Fibroblast of skin of back (primary cell): ENCODE data around the gene EPS8L1.
"Not testable (repeated sequence)": the region's sequence is repeated elsewhere in the genome, so short reads cannot be mapped to it uniquely, and the experiment has no call there.

Experiments
- DNase-seq: peaks from one replicate; pipeline ENCODE4 v3.0.0-alpha.2; 2013

EPS8L1 gene

DNA sequence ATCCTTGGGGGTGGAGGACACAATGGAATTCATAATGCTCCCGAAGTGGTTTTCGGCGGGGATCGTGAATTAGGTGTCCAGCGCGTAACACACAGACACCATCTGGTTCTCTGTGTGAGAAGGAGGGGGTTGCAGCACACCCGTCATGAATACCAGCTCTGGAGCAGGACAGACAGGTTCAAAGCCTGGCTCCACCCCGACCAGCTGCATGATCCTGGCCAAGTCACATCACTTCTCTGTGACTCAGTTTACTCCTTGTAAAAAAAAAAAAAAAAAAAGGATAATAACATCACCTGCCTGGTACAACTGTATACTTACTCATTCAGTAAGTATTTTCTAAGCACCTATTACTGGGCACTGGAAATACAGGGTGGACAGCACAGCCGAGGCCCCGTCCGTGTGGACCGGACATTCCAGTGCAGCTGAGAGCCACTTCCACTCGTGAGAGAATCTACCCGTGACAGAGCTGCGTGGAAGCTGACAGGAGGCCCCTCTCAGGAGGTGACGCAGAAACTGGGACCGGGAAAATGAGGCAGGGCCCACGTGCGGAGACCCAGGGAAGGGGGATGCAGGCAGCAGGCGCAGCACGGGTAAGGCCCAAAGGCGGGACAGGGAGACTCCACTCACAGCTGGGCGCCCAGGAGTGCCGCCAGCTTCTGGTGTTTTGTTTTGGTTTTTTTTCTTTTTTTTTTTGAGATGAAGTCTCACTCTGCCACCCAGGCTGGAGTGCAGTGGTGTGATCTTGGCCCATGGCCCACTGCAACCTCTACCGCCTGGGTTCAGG is 24.7 kb upstream of the EPS8L1 start:
- DNase-seq: no peak

- no peak for DNase-seq
Measured at GRCh38 chr19:55053735-55054134, 21.9 kb upstream of the EPS8L1 start.

DNA sequence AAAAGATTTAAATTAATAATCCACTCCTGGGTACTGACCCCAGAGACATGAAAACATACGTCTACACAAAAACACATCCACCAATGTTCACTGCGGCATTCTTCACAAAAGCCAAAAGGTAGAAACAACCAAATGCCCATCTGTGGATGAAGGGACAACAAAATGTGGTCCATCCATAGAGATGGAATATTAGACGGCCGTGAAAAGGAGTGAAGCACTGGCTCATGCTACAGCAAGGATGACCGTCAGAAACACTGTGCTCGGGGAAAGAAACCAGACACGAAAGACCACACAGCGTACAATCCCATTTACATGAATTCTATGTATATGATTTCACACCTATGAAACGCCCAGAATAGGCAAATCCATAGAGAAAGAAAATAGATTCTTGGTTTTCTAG is 18.8 kb upstream of the EPS8L1 start:
- DNase-seq: no peak

DNA sequence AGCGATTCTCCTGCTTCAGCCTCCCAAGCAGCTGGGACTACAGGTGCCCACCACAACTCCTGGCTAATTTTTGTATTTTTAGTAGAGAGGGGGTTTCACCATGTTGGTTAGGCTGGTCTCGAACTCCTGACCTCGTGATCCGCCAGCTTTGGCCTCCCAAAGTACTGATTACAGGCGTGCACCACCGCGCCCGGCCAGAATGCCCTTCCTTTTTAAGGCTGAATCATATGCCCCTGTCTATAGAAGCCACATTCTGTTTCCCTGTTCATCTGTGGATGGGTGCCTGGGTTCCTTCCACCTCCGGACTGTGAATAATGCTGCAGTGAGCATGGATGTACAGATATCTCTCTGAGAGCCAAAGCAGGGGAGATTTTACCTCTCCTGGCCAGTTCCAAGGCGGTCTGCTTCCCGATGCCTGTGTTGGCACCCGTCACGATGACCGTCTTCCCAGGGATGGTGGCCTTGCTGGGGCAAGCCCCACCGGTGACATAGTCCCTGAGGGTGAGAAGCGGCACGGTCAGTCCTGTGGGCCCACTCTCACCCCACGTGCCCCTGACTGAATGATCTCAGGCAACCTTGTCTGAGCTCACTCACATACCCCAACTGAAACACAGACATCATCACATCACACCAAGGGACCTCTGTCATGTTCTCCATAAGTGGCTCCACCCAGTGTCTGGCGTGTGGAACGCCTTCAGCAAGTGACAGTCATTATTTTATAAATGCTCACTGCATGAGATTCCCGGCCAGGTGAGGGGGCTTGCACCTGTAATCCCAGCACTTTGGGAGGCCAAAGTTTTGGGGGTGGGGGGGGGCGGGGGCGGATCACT is 16.7 kb upstream of the EPS8L1 start:
- DNase-seq: no peak

DNA sequence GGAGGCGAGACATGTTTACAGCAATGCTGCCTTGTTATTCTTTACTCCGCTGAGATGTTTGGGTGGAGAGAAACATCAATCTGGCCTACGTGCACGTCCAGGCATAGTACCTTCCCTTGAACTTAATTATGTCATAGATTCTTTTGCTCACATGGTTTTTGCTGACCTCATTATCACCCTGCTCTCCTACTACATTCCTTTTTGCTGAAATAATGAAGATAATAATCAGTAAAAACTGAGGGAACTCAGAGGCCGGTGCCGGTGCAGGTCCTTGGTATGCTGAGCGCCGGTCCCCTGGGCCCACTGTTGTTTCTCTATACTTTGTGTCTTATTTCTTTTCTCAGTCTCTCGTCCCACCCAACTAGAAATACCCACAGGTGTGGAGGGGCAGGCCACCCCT is 15.4 kb upstream of the EPS8L1 start:
- not testable (repeated sequence) for DNase-seq

DNA sequence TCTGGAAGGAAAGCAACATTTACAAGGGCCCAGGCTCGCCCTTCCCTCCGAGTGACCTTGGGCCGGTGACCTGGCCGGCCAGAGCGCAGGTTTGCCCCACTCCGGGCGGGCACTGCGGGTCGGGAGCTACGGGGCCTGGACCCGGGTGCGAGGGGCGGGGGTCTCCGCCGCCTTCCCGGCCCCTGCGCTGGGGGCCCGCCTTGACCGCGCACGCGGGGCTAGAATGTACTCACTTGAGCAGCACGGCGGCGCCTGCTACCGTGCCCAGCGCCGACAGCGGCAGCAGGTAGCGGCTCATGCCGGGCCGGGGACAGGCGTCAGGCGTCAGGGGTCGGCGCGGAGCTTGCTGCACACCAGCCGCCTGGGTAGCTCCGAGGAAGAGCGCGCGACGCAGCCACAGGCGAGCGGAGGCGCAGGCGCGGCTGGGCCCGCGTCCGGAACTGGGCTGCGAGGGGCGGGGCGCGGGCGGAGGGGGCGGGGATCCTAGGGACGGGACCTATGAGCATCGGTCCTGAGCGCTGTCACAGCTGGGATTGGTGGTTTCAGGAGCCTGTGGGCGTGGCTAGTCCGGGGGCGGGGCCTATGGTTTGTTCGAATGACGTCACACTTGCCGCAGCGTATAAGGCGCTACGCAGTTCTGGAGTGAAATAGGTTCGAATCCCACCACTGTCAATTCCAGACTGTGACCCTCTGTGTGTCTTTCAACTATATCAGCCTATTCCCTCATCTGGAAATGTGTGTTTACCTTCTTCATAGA is 12.8 kb upstream of the EPS8L1 start, which contains the start of gene RDH13:
TSS of gene RDH13 (minus strand) at position 414 of the 757 bp plus-strand sequence. CDS start at position 298, 116 bp downstream.
- peak; percentile 92 for DNase-seq

GRCh38 chr19:55063492-55063843 is 12.2 kb upstream of the EPS8L1 start:
- DNase-seq: no peak

DNA sequence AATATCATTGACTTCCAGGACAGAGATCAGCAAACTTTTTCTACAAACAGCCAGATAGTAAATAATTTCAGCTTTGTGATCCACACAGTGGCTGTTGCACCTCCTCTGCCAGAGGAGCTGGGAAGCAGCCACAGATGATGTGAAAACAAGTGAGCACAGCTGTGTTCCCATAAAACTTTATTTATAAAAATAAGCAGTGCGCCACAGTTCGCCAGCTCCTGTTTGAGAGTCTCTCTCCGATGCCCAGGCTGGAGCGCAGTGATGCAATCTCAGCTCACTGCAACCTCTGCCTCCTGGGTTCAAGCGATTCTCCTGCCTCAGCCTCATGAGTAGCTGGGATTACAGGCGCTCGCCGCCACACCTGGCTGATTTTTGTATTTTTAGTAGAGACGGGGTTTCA is 10.2 kb upstream of the EPS8L1 start:
- not testable (repeated sequence) for DNase-seq

DNA sequence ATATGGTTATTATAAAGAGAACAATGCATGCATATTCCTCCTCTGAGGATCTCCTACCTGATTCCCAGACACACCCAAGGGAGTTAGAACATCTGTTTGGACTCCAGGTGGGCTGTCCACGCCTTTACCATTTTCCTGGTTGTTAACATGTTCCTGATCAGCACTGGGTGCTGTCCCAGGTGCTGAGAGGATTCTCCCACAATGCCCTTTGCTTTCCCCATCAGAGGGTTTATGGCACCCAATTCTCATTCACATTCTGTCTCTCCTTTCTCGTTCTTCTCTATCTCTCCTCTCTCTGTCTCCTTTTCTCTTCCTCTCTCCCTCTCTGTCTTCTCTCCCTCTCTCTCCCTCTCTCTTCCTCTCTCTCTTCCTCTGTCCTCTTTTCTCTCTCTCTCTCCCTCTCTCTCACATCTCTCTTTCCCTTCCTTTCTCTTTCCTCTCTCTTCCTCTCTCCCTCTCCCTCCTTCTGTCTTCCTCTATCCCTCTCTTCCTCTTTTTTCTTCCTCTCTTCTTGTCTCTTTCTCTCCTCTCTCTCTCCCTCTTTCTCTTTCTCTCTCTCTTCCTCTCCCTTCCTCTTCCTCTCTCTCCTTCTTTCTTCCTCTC is 9.5 kb upstream of the EPS8L1 start:
- no peak for DNase-seq

GRCh38 chr19:55067869-55068268 is 7.8 kb upstream of the EPS8L1 start:
- no peak for DNase-seq

DNA sequence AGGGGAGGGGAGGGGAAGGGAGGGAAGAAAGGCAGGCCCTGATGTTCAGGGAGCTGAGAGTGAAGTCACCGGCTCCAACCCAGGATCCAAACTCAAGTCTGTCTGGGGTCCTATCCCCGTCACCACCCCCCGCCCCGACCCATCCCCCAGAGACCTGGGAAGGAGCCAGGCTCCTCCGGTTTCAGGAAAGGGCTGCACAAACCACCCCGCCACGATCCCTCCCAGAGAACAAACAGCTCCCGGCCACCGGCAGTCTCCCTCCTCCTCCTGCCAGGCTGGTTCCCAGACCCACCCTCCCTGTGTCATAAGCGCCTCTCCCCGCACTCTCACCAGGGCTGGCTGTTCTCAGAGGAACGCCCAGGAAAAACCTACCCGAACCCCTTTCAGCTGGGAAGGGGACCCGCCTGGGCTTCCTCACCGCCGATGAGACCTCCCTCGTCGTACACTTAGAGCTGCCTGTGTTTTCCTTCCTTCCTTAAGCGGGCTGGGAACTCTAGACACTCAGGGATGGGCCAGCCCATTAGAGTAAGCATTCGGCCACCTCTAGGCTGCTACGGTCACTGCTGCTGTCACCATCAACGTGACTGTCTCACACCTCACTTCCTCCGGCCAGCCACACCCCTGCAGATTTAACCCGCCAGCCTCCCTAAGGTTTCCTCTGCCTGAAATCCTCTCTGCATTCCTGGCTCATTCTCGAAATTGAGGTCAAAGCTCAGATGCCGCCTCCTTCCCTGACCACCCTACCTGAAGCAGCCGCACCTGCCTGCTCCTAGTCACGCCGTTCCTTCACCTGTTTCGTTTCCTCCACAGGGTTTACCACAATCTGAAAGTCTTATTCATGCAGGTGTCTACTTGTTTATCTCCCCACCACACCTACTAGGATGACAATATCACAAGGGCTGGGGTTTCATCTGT is 6.5 kb upstream of the EPS8L1 start:
- DNase-seq: peak; percentile 40

- no peak for DNase-seq
Measured at GRCh38 chr19:55069865-55070197, 5.8 kb upstream of the EPS8L1 start.

GRCh38 chr19:55070466-55071128 is 5.1 kb upstream of the EPS8L1 start:
- no peak for DNase-seq

DNA sequence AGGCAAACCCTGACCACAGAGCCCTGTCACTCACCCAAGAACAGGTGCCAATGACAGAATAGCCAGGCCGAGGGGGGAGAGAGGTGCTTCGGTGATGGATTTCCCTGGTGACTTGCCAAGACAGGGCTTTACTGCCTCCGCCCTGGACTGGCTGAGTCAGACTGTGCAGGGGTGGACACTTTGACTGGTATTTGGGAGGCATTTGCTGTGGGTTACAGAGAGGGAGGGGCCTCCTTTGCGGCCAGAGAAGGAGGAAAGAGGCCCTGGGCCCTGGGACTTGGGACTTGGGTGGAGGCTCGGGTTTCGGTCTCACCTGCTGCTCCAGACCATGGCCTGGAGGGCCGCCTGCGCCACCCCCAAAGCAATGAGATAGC is 4.6 kb upstream of the EPS8L1 start:
- DNase-seq: peak; percentile 65

- DNase-seq: no peak
Measured at GRCh38 chr19:55071913-55072312, 3.8 kb upstream of the EPS8L1 start.

- no peak for DNase-seq
Measured at GRCh38 chr19:55076321-55076720, 652 bp downstream of the EPS8L1 start.

- no peak for DNase-seq
Measured at GRCh38 chr19:55077106-55077505, 1.4 kb downstream of the EPS8L1 start.

DNA sequence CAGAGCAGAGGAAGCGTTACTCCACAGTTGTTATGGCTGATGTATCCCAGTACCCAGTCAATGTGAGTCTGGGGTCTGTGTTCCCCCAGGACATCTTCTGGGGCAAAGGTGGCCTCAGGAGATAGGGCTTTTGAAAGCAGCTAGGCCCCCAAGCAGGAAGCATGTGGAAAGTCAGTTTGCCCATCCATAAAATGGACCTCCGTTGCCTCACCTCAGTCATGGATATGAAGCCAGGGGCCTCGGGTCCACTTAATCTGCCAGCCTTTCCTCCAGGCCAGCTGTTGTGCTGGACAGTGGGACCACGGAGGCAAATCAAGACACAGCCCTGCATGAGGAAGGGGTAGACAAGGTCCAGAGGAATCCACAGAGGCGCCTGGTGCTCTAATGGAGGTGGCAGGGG is 3.3 kb downstream of the EPS8L1 start:
- DNase-seq: no peak

DNA sequence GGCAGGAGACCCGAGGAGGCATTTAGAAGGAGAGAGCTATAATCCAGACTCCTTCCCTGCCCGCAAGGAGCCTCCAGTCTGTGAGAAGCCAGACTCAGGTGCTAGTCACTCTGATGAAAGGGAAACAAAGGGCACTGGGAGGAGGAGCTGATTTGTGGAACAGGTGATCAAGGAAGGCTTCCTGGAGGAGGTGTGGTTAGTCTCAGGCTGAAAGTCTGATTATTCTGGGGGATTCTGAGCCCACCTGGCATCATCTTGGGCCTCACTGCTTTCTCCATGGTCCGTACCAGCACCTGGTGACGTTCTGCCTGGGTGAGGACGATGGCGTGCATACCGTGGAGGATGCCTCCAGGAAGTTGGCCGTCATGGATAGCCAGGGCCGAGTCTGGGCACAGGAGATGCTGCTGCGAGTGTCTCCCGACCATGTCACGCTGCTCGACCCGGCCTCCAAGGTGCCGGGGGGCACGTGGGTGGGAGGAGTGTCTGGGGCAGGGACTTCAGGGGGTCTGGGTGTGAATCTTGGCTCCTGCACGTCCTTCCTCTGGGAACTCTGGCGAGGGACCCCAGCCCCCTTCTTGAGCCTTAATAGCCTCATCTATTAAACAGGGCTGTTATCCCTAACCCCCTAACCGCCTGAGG is 3.9 kb downstream of the EPS8L1 start:
- no peak for DNase-seq

- DNase-seq: peak; percentile 69
Measured at GRCh38 chr19:55080121-55080967, 4.7 kb downstream of the EPS8L1 start.
